WTC11 (cell line): ENCODE measurements around the gene OSMR. TPM values are rescaled to one million over a fixed set of nuclear protein-coding genes. Genes with fewer than 3 reads are reported as not detected.

Source experiments
- ATAC-seq: fragments of 200-7000 bp; cut with Tn5 transposase; 2 replicates; pipeline ENCODE4 v1.10.0; 2021; ENCODE audit warnings: mild to moderate bottlenecking, moderate library complexity
- CTCF ChIA-PET: fragments of 300-600 bp; sonication (Branson Sonifier 250); formaldehyde crosslinking; loops from one replicate; lab custom pipeline; 2021; ENCODE audit warnings: antibody characterized with exemption; lab: Charles Lee
- POLR2A ChIA-PET: fragments of 350-600 bp; sonication (Branson Sonifier 250); formaldehyde crosslinking; loops from one replicate; lab custom pipeline; 2021; ENCODE audit warnings: antibody characterized with exemption; lab: Charles Lee
- DNase-seq: peaks from one replicate; pipeline ENCODE4 v3.0.0; 2021; ENCODE audit warnings: low spot score
- H3K27ac Mint-ChIP-seq: 2 replicates; pipeline ENCODE4 v1.8.0; 2021; ENCODE audit warnings: mixed read lengths
- H3K27me3 Mint-ChIP-seq: 2 replicates; pipeline ENCODE4 v1.8.0; 2021; ENCODE audit warnings: low read depth, mild to moderate bottlenecking, moderate library complexity, mixed read lengths
- H3K36me3 Mint-ChIP-seq: 2 replicates; pipeline ENCODE4 v1.8.0; 2021; ENCODE audit warnings: mixed read lengths
- H3K4me1 Mint-ChIP-seq: 2 replicates; pipeline ENCODE4 v1.8.0; 2022; ENCODE audit warnings: mixed read lengths
- H3K4me3 Mint-ChIP-seq: 2 replicates; pipeline ENCODE4 v1.8.0; 2021; ENCODE audit warnings: mild to moderate bottlenecking, moderate library complexity, mixed read lengths
- H3K9me3 Mint-ChIP-seq: 2 replicates; pipeline ENCODE4 v1.8.0; 2021; ENCODE audit warnings: mixed read lengths
- AFF4 ChIP-seq: sonication (generic); formaldehyde crosslinking; IDR thresholded peaks from 2 replicates; pipeline ENCODE4 v1.8.1; 2023; ENCODE audit warnings: mild to moderate bottlenecking, missing genetic modification reagents, borderline replicate concordance
- ARID4B ChIP-seq: sonication (generic); formaldehyde crosslinking; IDR thresholded peaks from 2 replicates; pipeline ENCODE4 v1.8.0; 2023; ENCODE audit warnings: missing genetic modification reagents, mild to moderate bottlenecking, borderline replicate concordance
- ATF1 ChIP-seq: sonication (generic); formaldehyde crosslinking; IDR thresholded peaks from 2 replicates; pipeline ENCODE4 v1.8.1; 2023; ENCODE audit warnings: mild to moderate bottlenecking, moderate library complexity, missing genetic modification reagents
- ATF3 ChIP-seq: sonication (generic); formaldehyde crosslinking; conservative IDR thresholded peaks from 2 replicates; pipeline ENCODE4 v1.8.1; 2022; ENCODE audit warnings: mild to moderate bottlenecking, missing genetic modification reagents
- CBFB ChIP-seq: sonication (generic); formaldehyde crosslinking; IDR thresholded peaks from 2 replicates; pipeline ENCODE4 v1.8.1; 2022; ENCODE audit warnings: mild to moderate bottlenecking, low read depth, missing genetic modification reagents
- ELF4 ChIP-seq: sonication (generic); formaldehyde crosslinking; IDR thresholded peaks from 2 replicates; pipeline ENCODE4 v1.8.1; 2022; ENCODE audit warnings: low read depth, mild to moderate bottlenecking, moderate library complexity, missing genetic modification reagents
- ETV6 ChIP-seq: sonication (generic); formaldehyde crosslinking; IDR thresholded peaks from 2 replicates; pipeline ENCODE4 v1.8.1; 2022; ENCODE audit warnings: mild to moderate bottlenecking, missing genetic modification reagents
- GTF2I ChIP-seq: fragments of 250-450 bp; sonication (Bioruptor Pico); conservative IDR thresholded peaks from 2 replicates; pipeline ENCODE4 v1.4.0; 2021; ENCODE audit warnings: mild to moderate bottlenecking
- JAZF1 ChIP-seq: fragments of 250-450 bp; sonication (Bioruptor Pico); IDR thresholded peaks from 2 replicates; pipeline ENCODE4 v1.9.0; 2021; ENCODE audit warnings: moderate library complexity, mild to moderate bottlenecking, inconsistent platforms
- MYBL2 ChIP-seq: sonication (generic); formaldehyde crosslinking; IDR thresholded peaks from 2 replicates; pipeline ENCODE4 v1.8.1; 2023; ENCODE audit warnings: mild to moderate bottlenecking, moderate library complexity, missing genetic modification reagents
- NFE2L1 ChIP-seq: sonication (generic); formaldehyde crosslinking; IDR thresholded peaks from 2 replicates; pipeline ENCODE4 v1.8.1; 2023; ENCODE audit warnings: missing genetic modification reagents
- NFYB ChIP-seq: sonication (generic); formaldehyde crosslinking; conservative IDR thresholded peaks from 2 replicates; pipeline ENCODE4 v1.8.0; 2022; ENCODE audit warnings: low read depth, missing genetic modification reagents
- NR3C1 ChIP-seq: sonication (generic); formaldehyde crosslinking; conservative IDR thresholded peaks from 2 replicates; pipeline ENCODE4 v1.8.1; 2023; ENCODE audit warnings: low read depth, mild to moderate bottlenecking, missing genetic modification reagents
- OVOL2 ChIP-seq: fragments of 250-450 bp; sonication (Bioruptor Pico); IDR thresholded peaks from 2 replicates; pipeline ENCODE4 v1.9.0; 2021; ENCODE audit warnings: mild to moderate bottlenecking, borderline replicate concordance
- RELA ChIP-seq: sonication (generic); formaldehyde crosslinking; IDR thresholded peaks from 2 replicates; pipeline ENCODE4 v1.8.1; 2022; ENCODE audit warnings: missing genetic modification reagents, mild to moderate bottlenecking, borderline replicate concordance
- TEAD4 ChIP-seq: sonication (generic); formaldehyde crosslinking; IDR thresholded peaks from 2 replicates; pipeline ENCODE4 v1.8.0; 2022; ENCODE audit warnings: mild to moderate bottlenecking, missing genetic modification reagents
- ZBTB21 ChIP-seq: sonication (generic); formaldehyde crosslinking; IDR thresholded peaks from 2 replicates; pipeline ENCODE4 v1.8.1; 2023; ENCODE audit warnings: mild to moderate bottlenecking, missing genetic modification reagents, borderline replicate concordance
- ZNF138 ChIP-seq: sonication (generic); formaldehyde crosslinking; conservative IDR thresholded peaks from 2 replicates; pipeline ENCODE4 v1.8.1; 2022; ENCODE audit warnings: mild to moderate bottlenecking, moderate library complexity, missing genetic modification reagents
- ZNF219 ChIP-seq: sonication (generic); formaldehyde crosslinking; IDR thresholded peaks from 2 replicates; pipeline ENCODE4 v1.8.0; 2023; ENCODE audit warnings: missing genetic modification reagents, mild to moderate bottlenecking, borderline replicate concordance
- ZNF671 ChIP-seq: fragments of 250-450 bp; sonication (Bioruptor Pico); IDR thresholded peaks from 2 replicates; pipeline ENCODE4 v1.8.0; 2021; ENCODE audit warnings: mild to moderate bottlenecking
- total RNA-seq: library from RNA; stranded (reverse); gene quantifications from 3 replicates; pipeline ENCODE4 v1.2.3, GENCODE V29; 2021

The OSMR gene
- total RNA-seq, 1 experiment from 2014 or later: 2.3 TPM

- TF ChIP-seq AFF4 (CRISPR knock-in tag) (no peak), ZNF671 (CRISPR knock-in tag) (no peak), GTF2I (CRISPR knock-in tag) (no peak), ZNF219 (no peak), ELF4 (CRISPR knock-in tag) (no peak), JAZF1 (CRISPR knock-in tag) (no peak), NR3C1 (no peak), NFE2L1 (CRISPR knock-in tag) (no peak), TEAD4 (CRISPR knock-in tag) (no peak), ZNF138 (no peak), NFYB (no peak)
These were observed 43.6 kb downstream of the OSMR start (continued) for GRCh38 chr5:38889424-38889823.

GRCh38 chr5:38891563-38891962, 45.8 kb downstream of the OSMR start:
- POLR2A ChIA-PET: no interaction called here
- Mint-ChIP-seq H3K27me3 (peaks cover 3% of the 10 kb centered on the region; the same call in 1 of the 2 replicates), H3K9me3 (peaks cover 45% of the 10 kb centered on the region), H3K4me1 (peaks cover 11% of the 10 kb centered on the region), H3K36me3 (peaks cover 4% of the 10 kb centered on the region; the same call in 1 of the 2 replicates), H3K27ac (no peak overlapping the region), H3K4me3 (no peak overlapping the region)
- CTCF ChIA-PET: interaction anchor here (1.0 kb wide), 1 partner anchor 30 kb away, joined by 4 read pairs; no protein-coding TSS in a partner anchor
- ATAC-seq: no peak
- no peak for DNase-seq
- TF ChIP-seq RELA (CRISPR knock-in tag): no peak
- no peak for TF ChIP-seq ATF1 (CRISPR knock-in tag)
- TF ChIP-seq MYBL2 (CRISPR knock-in tag): no peak
- no peak for TF ChIP-seq ARID4B
- no peak for TF ChIP-seq ETV6 (CRISPR knock-in tag)
- no peak for TF ChIP-seq ZBTB21 (CRISPR knock-in tag)
- no peak for TF ChIP-seq CBFB (CRISPR knock-in tag)
- TF ChIP-seq JAZF1 (CRISPR knock-in tag): no peak
- TF ChIP-seq OVOL2 (CRISPR knock-in tag): no peak
- no peak for TF ChIP-seq ATF3
